Panc1 (cell line): ENCODE results near the gene GLIPR2. TPM values are rescaled to one million over a fixed set of nuclear protein-coding genes. Genes with fewer than 3 reads are reported as not detected.
A peak's percentile ranks its signal among the peaks of the same experiment; 100 is the strongest.

Experiments
- ATAC-seq: fragments of 200-7000 bp; cut with Tn5 transposase; 2 replicates; pipeline ENCODE4 v1.9.1; 2020; ENCODE audit warnings: mild to moderate bottlenecking, moderate library complexity
- BruUV-seq: library from RNA; stranded (reverse); fragments of 400-500 nt; replicated peaks from 2 replicates; lab custom pipeline; 2021; lab: Mats Ljungman, UMichigan
- CTCF ChIA-PET: fragments of 300-600 bp; sonication (Branson Sonifier 250); formaldehyde crosslinking; loops from one replicate; lab custom pipeline; 2022; ENCODE audit warnings: antibody characterized with exemption; lab: Charles Lee
- POLR2A ChIA-PET: fragments of 300-600 bp; sonication (Branson Sonifier 250); formaldehyde crosslinking; loops from one replicate; lab custom pipeline; 2022; ENCODE audit warnings: antibody characterized with exemption; lab: Charles Lee
- DNase-seq: peaks from one replicate; pipeline ENCODE4 v3.0.0-alpha.2; 2010; ENCODE audit warnings: low read depth, low spot score
- H3K27ac ChIP-seq: 2 replicates; pipeline ENCODE4 v1.5.1; 2011; ENCODE audit warnings: mild to moderate bottlenecking, low read length, inconsistent platforms
- H3K27me3 ChIP-seq: fragments of 200-500 bp; sonication (Bioruptor generic); 2 replicates; pipeline ENCODE4 v1.6.0; 2014; ENCODE audit warnings: low read length, inconsistent platforms; ENCODE audit not compliant: control insufficient read depth, insufficient read depth
- H3K36me3 ChIP-seq: fragments of 200-500 bp; sonication (Bioruptor generic); 2 replicates; pipeline ENCODE4 v1.5.1; 2014; ENCODE audit warnings: inconsistent platforms, mild to moderate bottlenecking, low read length, moderate library complexity; ENCODE audit not compliant: control insufficient read depth, insufficient read depth
- H3K4me1 ChIP-seq: 2 replicates; pipeline ENCODE4 v1.5.1; 2011; ENCODE audit warnings: inconsistent platforms, mild to moderate bottlenecking, low read length, moderate library complexity; ENCODE audit not compliant: control insufficient read depth, insufficient read depth
- H3K4me3 ChIP-seq, 2 experiments: 2 replicates each; pipeline ENCODE4 v1.5.1; 2011 to 2012; ENCODE audit warnings: low read depth in 2 of 2, low read length in 2 of 2, mild to moderate bottlenecking in 2 of 2, inconsistent platforms in 1 of 2, moderate library complexity in 1 of 2
- H3K9me3 ChIP-seq: fragments of 200-500 bp; sonication (Bioruptor generic); 2 replicates; pipeline ENCODE4 v1.5.1; 2014; ENCODE audit warnings: low read depth, mild to moderate bottlenecking, inconsistent platforms, low read length, moderate library complexity; ENCODE audit not compliant: control insufficient read depth, insufficient read depth
- POLR2AphosphoS5 ChIP-seq: IDR thresholded peaks from 2 replicates; pipeline ENCODE4 v1.6.1; 2012; ENCODE audit warnings: mild to moderate bottlenecking, low read depth, low read length, moderate library complexity
- SIN3A ChIP-seq: IDR thresholded peaks from 2 replicates; pipeline ENCODE4 v1.6.1; 2012; ENCODE audit warnings: low read depth, mild to moderate bottlenecking, low read length, moderate library complexity, borderline replicate concordance; ENCODE audit not compliant: insufficient read depth
- TCF7L2 ChIP-seq: IDR thresholded peaks from 2 replicates; pipeline ENCODE4 v1.6.1; 2011; ENCODE audit warnings: mild to moderate bottlenecking, low read depth, low read length, inconsistent platforms
- in situ Hi-C: cut with HindIII; loops from 2 replicates; pipeline ENCODE4 v1.10.0; 2016; ENCODE audit warnings: low sequenced_read_pairs, low pct_unique_long_range_greater_than_20kb
- intact Hi-C: fragments of 100-400 bp; cut with micrococcal nuclease; formaldehyde crosslinking; loops from one replicate; pipeline ENCODE4 v1.10.0; 2022; ENCODE audit not compliant: unreplicated experiment
- total RNA-seq: library from RNA; stranded (reverse); gene quantifications from one replicate; pipeline ENCODE4 v1.2.1, GENCODE V29; 2021; ENCODE audit not compliant: unreplicated experiment
- TF ChIP-seq, protein P1 (sequence below), 2 experiments: IDR thresholded peaks; 2 replicates each; pipeline ENCODE4 v1.6.1; 2011 to 2012; ENCODE audit warnings: low read depth in 2 of 2, control low read depth in 1 of 2, low read length in 1 of 2, mild to moderate bottlenecking in 1 of 2, moderate library complexity in 1 of 2; ENCODE audit not compliant: insufficient read depth in 1 of 2
- TF ChIP-seq, protein P2 (sequence below): fragments of 450-650 bp; IDR thresholded peaks from 2 replicates; pipeline ENCODE4 v1.5.1; 2017; ENCODE audit warnings: mild to moderate bottlenecking

The GLIPR2 gene
- total RNA-seq, 1 experiment from 2014 or later = 4.9 TPM

DNA sequence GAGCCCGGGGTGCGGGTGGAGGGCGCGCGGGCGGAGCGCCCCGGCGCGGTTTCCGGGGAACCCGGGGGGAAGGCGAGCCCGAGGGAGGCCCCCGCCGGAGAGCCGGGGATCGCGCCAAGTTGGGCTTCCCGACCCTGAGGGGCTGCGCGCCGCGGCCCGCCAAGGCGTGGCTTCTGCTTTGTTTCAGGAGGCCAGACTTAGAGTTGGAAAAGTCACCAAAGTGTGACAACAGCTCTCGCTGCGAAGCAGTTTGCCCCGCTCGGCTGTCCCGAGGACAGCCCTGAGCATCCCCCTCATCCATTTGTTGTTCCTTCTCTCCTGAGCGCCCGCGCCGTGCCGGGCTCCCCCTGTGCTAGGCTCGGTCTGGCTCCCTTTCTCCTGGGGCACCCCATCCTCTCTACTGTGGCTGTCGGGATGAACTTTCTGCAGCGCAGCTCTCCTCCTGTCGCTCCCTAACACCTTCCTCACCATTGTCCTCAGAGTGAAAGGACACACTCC is 410 bp downstream of the GLIPR2 start:
- Histone ChIP-seq H3K27ac (no peak overlapping the region), H3K4me1 (peaks cover 10% of the 10 kb centered on the region), H3K4me3 (peak overlapping the region; percentile 49 to 61), H3K36me3 (no peaks in the 10 kb centered on the region), H3K9me3 (no peaks in the 10 kb centered on the region), H3K27me3 (peaks cover 11% of the 10 kb centered on the region)
- POLR2A ChIA-PET = no interaction called here
- TF ChIP-seq, protein P1, sequence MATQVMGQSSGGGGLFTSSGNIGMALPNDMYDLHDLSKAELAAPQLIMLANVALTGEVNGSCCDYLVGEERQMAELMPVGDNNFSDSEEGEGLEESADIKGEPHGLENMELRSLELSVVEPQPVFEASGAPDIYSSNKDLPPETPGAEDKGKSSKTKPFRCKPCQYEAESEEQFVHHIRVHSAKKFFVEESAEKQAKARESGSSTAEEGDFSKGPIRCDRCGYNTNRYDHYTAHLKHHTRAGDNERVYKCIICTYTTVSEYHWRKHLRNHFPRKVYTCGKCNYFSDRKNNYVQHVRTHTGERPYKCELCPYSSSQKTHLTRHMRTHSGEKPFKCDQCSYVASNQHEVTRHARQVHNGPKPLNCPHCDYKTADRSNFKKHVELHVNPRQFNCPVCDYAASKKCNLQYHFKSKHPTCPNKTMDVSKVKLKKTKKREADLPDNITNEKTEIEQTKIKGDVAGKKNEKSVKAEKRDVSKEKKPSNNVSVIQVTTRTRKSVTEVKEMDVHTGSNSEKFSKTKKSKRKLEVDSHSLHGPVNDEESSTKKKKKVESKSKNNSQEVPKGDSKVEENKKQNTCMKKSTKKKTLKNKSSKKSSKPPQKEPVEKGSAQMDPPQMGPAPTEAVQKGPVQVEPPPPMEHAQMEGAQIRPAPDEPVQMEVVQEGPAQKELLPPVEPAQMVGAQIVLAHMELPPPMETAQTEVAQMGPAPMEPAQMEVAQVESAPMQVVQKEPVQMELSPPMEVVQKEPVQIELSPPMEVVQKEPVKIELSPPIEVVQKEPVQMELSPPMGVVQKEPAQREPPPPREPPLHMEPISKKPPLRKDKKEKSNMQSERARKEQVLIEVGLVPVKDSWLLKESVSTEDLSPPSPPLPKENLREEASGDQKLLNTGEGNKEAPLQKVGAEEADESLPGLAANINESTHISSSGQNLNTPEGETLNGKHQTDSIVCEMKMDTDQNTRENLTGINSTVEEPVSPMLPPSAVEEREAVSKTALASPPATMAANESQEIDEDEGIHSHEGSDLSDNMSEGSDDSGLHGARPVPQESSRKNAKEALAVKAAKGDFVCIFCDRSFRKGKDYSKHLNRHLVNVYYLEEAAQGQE (IDR thresholded peaks at IDR 0.05; ENCODE audit: insufficient read depth in 1 of 2, low read depth in 2 of 2, low read length in 1 of 2) = no peak
- TF ChIP-seq, protein P2, sequence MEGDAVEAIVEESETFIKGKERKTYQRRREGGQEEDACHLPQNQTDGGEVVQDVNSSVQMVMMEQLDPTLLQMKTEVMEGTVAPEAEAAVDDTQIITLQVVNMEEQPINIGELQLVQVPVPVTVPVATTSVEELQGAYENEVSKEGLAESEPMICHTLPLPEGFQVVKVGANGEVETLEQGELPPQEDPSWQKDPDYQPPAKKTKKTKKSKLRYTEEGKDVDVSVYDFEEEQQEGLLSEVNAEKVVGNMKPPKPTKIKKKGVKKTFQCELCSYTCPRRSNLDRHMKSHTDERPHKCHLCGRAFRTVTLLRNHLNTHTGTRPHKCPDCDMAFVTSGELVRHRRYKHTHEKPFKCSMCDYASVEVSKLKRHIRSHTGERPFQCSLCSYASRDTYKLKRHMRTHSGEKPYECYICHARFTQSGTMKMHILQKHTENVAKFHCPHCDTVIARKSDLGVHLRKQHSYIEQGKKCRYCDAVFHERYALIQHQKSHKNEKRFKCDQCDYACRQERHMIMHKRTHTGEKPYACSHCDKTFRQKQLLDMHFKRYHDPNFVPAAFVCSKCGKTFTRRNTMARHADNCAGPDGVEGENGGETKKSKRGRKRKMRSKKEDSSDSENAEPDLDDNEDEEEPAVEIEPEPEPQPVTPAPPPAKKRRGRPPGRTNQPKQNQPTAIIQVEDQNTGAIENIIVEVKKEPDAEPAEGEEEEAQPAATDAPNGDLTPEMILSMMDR = no peak
- no peak for TF ChIP-seq SIN3A
- TF ChIP-seq POLR2AphosphoS5 = no peak
- no peak for TF ChIP-seq TCF7L2
- CTCF ChIA-PET = interaction anchor here (0.8 kb wide), 1 partner anchor 30 kb away, joined by 3 read pairs; no protein-coding TSS in a partner anchor
- intact Hi-C loops = no loop called here
- in situ Hi-C loops = no loop called here
- no peak for DNase-seq
- no TSS peak for BruUV-seq
- ATAC-seq = peak; percentile 18

DNA sequence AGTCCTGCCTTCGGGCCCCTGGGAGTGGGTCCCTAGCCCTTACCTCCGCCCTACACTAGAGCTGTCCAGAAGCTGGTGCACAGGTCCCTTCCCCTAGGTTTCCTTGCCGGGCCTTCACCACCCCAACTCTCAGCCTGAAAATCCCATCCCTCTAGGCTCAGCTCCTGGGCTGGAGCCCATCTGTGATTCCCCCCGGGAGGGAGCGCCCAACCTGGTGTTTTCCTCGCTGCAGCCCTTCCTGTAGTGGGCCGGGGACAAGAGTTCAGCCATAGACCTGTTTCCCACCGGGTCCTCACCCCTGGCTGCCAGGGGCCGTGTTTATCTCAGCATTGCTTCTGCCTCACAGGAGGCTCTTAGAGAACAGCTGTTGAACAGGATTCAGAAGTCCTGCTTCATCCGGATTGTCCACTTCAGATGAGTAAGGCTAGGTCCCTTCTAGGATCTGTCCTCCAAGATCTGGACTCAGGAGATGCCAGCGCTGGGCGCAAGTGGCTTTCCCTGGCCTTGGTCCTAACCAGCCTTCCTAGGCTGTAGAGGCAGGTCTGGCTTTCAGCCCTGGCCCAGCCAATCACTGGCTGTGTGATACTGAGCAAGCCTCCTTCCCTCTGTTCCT is 965 bp downstream of the GLIPR2 start:
- Histone ChIP-seq H3K27me3 (peaks cover 11% of the 10 kb centered on the region), H3K36me3 (no peaks in the 10 kb centered on the region), H3K27ac (no peak overlapping the region), H3K9me3 (no peaks in the 10 kb centered on the region), H3K4me3 (peak overlapping the region; percentile 49 to 61; a peak in 3 of 4 replicates), H3K4me1 (peaks cover 10% of the 10 kb centered on the region)
- BruUV-seq = no TSS peak
- intact Hi-C loops = no loop called here
- in situ Hi-C loops = no loop called here
- ATAC-seq = no peak; the same call in 1 of the 2 replicates
- ChIA-PET POLR2A (no interaction called here), CTCF (no interaction called here)
- no peak for DNase-seq
- TF ChIP-seq, protein P2 = no peak
- TF ChIP-seq SIN3A = no peak
- TF ChIP-seq POLR2AphosphoS5 = no peak
- TF ChIP-seq TCF7L2 = no peak
